ENCODE data around the gene PKLR.

PKLR gene

DNA sequence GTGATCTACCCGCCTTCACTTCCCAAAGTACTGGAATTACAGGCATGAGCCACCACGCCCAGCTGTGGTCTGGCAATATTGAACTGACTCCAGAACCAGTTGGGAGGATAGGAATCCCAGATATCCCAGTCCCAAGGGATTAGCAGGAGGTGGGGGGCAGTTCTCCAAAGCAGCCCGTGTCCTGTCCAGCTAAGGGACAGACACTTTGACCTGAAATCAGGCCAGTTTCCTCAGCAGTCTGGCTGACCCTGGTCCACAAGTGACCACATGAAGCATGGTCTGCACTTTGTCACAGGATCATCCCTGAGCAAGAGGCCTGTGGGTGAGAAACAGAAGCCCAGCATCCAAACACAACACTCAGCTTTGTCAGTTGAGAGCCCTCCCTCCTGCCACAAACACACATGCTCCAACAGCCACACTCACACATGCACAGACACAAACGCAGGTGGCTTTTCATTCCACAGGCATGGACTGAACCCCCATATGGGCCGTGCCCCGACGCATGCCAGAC, 4.7 kb upstream of the PKLR start:
- TF ChIP-seq, protein P1, sequence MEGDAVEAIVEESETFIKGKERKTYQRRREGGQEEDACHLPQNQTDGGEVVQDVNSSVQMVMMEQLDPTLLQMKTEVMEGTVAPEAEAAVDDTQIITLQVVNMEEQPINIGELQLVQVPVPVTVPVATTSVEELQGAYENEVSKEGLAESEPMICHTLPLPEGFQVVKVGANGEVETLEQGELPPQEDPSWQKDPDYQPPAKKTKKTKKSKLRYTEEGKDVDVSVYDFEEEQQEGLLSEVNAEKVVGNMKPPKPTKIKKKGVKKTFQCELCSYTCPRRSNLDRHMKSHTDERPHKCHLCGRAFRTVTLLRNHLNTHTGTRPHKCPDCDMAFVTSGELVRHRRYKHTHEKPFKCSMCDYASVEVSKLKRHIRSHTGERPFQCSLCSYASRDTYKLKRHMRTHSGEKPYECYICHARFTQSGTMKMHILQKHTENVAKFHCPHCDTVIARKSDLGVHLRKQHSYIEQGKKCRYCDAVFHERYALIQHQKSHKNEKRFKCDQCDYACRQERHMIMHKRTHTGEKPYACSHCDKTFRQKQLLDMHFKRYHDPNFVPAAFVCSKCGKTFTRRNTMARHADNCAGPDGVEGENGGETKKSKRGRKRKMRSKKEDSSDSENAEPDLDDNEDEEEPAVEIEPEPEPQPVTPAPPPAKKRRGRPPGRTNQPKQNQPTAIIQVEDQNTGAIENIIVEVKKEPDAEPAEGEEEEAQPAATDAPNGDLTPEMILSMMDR (IDR thresholded peaks at IDR 0.05), result no peak
- Histone ChIP-seq H3K4me3 (no peak overlapping the region), H3K27ac (no peak overlapping the region)
- no peak for DNase-seq (ENCODE audit: low spot score)

DNA sequence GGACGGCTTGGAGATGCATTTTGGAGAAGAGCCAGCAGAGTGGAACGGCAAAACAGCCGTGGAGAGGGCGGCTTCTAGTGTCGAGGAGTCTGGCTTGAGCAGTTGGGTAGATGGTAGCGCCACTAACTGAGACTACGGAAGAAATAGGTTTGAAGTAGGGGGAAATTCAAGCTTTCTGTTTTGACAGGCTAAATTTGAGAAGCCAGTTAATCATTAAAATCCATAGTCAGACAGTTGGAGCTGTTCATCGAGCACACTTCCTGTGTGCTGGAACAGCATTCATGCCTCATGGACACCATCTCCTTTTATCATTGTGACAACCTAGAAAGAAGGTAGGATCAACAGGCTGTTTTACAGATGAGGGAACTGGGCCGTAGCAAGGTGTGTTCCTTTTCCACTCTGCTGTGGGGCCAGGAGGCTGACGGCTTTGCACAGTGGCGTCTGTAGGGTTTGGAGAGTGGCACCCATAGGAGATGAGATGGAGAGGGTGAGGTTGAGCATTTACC, 3.4 kb upstream of the PKLR start:
- DNase-seq (ENCODE audit: low spot score), result no peak
- H3K4me3 ChIP-seq, result no peak overlapping the region
- H3K27ac ChIP-seq, result no peak overlapping the region
- TF ChIP-seq, protein P1 (IDR thresholded peaks at IDR 0.05), result no peak

DNA sequence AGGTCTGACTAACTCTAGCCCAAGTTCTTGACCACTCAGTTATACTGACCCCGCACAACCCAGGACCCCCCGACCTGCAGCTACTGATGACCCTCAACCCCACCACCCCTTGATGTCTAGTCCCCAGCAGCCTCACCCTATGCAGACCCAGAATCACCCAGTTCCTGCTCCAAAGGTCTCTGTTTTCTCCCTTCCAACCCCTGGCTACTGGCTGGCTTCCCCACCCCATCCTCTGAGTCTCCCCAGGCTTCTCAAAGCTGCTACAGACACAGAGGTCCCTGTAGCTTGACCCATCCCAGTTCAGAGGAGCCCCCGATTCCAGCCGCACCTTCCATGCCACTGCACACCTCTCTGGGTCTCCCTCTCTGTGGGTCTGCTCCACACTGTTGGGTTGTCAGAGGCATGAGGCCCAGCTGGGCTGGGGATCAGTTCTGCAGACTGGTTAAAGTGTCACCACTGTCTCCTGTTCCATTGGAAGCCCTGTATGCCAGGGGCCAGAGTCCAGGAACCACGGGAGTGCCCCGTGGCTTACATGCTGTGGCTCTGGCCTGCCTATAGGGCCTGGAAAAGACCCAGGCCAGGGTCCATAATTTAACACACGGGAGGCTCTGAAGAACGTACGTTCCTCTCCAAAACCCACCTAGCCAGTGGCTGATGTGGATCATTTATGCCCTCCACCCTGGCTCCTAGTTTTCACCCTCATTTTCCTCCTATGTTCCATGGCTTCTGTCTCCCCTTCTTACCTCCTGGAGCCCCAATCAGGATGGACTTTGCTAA, 497 bp downstream of the PKLR start:
- Histone ChIP-seq H3K4me3 (no peak overlapping the region), H3K27ac (no peak overlapping the region)
- TF ChIP-seq, protein P1 (IDR thresholded peaks at IDR 0.05), result no peak
- no peak for DNase-seq (ENCODE audit: low spot score)

DNA sequence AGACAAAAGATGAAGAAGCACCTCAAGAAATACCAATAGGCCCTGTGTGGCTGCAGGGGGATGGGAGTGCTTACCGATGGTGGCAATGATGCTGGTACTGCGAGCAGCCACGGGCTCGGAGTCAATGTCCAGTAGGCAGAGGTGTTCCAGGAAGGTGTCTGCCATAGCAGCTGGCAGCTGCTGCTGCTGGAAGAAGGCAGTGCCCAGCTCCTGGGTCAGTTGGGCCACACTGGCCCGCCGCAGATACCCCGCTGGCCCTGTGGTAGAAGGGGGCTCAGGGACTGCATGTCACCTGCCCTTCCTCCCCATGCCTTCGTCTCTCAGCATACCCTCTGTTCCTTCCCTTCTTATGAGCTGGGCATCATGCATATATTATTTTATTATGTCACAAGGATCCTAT, 1.2 kb downstream of the PKLR start:
- no peak overlapping the region for H3K27ac ChIP-seq
- TF ChIP-seq, protein P1 (IDR thresholded peaks at IDR 0.05), result no peak
- H3K4me3 ChIP-seq, result no peak overlapping the region

DNA sequence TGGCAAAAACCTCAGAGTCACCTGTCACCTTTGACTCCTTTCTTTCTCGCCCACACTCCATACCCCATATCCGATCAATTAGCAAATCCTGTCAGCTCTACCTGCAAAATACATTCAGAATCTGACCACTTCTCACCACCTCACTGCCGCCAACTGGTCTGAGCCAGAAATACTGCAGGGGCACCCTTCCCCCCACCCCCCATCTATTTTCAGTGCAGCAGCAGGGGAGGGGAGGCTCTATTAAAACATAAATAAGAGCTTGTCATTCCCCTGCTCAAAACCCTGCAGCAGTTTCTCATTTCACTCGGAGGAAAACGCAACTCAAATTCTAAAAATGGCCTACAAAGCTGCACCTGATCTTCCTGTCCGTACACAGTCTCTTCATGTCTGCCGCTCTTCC, 3.9 kb downstream of the PKLR start:
- TF ChIP-seq, protein P1 (IDR thresholded peaks at IDR 0.05), result no peak
- Histone ChIP-seq H3K27ac (no peak overlapping the region), H3K4me3 (no peak overlapping the region)
- DNase-seq (ENCODE audit: low spot score), result no peak

More for the DNA sequence above, 1.2 kb downstream of the PKLR start:
- no peak for DNase-seq (ENCODE audit: low spot score)

DNA sequence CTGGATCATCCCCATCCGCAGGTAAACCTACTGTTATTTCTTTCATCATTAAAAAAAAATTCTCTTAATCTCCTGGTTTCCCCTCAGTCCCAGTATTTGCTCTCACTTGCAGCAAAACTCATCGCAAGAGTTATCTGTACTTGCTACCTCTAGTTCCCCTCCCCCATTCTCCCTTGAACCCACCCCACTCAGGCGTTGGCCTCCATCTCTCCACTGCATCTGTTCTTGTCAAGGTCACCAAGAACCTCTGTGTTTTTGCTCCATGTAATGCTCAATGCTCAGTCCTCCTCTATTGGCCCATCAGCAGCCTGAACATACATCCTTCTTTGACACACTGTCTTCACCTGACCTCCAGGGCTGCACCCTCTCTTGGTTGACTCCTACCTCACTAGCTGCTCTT, 4.6 kb downstream of the PKLR start:
- TF ChIP-seq, protein P1 (IDR thresholded peaks at IDR 0.05), result no peak
- no peak overlapping the region for H3K4me3 ChIP-seq
- no peak overlapping the region for H3K27ac ChIP-seq

DNA sequence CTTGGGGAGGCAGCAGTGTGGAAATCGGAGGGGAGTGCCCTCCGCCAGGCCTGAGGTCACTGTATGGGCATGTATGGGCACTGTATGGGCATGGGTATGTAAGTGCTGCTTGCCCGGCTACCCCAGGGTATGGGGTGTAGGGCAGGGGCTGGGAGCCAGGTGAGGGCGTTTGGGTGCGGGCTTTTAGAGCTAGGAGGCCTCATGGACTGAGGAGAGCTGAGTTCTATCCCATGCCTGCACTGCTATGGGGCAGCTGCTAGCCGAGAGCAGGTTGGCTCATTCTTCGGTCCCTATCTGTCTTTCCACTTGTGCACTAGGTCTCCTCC, 5.3 kb downstream of the PKLR start:
- TF ChIP-seq, protein P1 (IDR thresholded peaks at IDR 0.05), result no peak
- DNase-seq (ENCODE audit: low spot score), result no peak
- H3K4me3 ChIP-seq, result no peak overlapping the region
- H3K27ac ChIP-seq, result no peak overlapping the region

More for the DNA sequence above, 4.6 kb downstream of the PKLR start:
- no peak for DNase-seq (ENCODE audit: low spot score)
